Superior temporal gyrus (tissue), 1 donor: ENCODE results near the gene CUL5.
"Not testable (repeated sequence)": the region's sequence is repeated elsewhere in the genome, so short reads cannot be mapped to it uniquely, and the experiment has no call there.

Experiments used
- DNase-seq: peaks from one replicate; pipeline ENCODE4 v3.0.0-alpha.2; 2016; ENCODE audit errors: extremely low spot score

CUL5 gene

GRCh38 chr11:108019870-108020540, 11.3 kb downstream of the CUL5 start:
- no peak for DNase-seq

- DNase-seq, result no peak
Measured at GRCh38 chr11:108025387-108026080, 16.8 kb downstream of the CUL5 start.

GRCh38 chr11:108027057-108027456, 18.4 kb downstream of the CUL5 start:
- DNase-seq, result no peak

- DNase-seq, result not testable (repeated sequence)
Measured at GRCh38 chr11:108028822-108029441, 20.2 kb downstream of the CUL5 start.

GRCh38 chr11:108031604-108032003, 22.9 kb downstream of the CUL5 start:
- DNase-seq, result not testable (repeated sequence)

- no peak for DNase-seq
Measured at GRCh38 chr11:108032800-108033199, 24.1 kb downstream of the CUL5 start.

- DNase-seq, result no peak
Measured at GRCh38 chr11:108034034-108034433, 25.3 kb downstream of the CUL5 start.

GRCh38 chr11:108034952-108035351, 26.3 kb downstream of the CUL5 start:
- DNase-seq, result no peak

GRCh38 chr11:108035690-108036089, 27.0 kb downstream of the CUL5 start:
- no peak for DNase-seq

- DNase-seq, result no peak
Measured at GRCh38 chr11:108037211-108037610, 28.5 kb downstream of the CUL5 start.

GRCh38 chr11:108037636-108038035, 28.9 kb downstream of the CUL5 start:
- DNase-seq, result no peak

- no peak for DNase-seq
Measured at GRCh38 chr11:108048269-108048668, 39.6 kb downstream of the CUL5 start.

- no peak for DNase-seq
Measured at GRCh38 chr11:108062336-108062735, 53.6 kb downstream of the CUL5 start.

- DNase-seq, result no peak
Measured at GRCh38 chr11:108063410-108063809, 54.7 kb downstream of the CUL5 start.

- no peak for DNase-seq
Measured at GRCh38 chr11:108069947-108070346, 61.2 kb downstream of the CUL5 start.

GRCh38 chr11:108084811-108085210, 76.1 kb downstream of the CUL5 start:
- DNase-seq, result no peak

- no peak for DNase-seq
Measured at GRCh38 chr11:108085672-108086071, 77.0 kb downstream of the CUL5 start.

GRCh38 chr11:108092134-108092533, 83.4 kb downstream of the CUL5 start:
- DNase-seq, result no peak

GRCh38 chr11:108093128-108093904, 84.6 kb downstream of the CUL5 start:
- no peak for DNase-seq

- no peak for DNase-seq
Measured at GRCh38 chr11:108097179-108097578, 88.5 kb downstream of the CUL5 start.

- DNase-seq, result no peak
Measured at GRCh38 chr11:108101090-108101775, 92.5 kb downstream of the CUL5 start.

- DNase-seq, result no peak
Measured at GRCh38 chr11:108111126-108111525, 102.4 kb downstream of the CUL5 start.
